Smooth muscle cell of the brain vasculature (primary cell): Measurements from ENCODE around the gene AIF1L.
"Not testable (repeated sequence)": the region's sequence is repeated elsewhere in the genome, so short reads cannot be mapped to it uniquely, and the experiment has no call there.

Source experiments
- DNase-seq: peaks from one replicate; pipeline ENCODE4 v3.0.0-alpha.2; 2012; ENCODE audit warnings: low read depth, low spot score

Gene AIF1L

DNA sequence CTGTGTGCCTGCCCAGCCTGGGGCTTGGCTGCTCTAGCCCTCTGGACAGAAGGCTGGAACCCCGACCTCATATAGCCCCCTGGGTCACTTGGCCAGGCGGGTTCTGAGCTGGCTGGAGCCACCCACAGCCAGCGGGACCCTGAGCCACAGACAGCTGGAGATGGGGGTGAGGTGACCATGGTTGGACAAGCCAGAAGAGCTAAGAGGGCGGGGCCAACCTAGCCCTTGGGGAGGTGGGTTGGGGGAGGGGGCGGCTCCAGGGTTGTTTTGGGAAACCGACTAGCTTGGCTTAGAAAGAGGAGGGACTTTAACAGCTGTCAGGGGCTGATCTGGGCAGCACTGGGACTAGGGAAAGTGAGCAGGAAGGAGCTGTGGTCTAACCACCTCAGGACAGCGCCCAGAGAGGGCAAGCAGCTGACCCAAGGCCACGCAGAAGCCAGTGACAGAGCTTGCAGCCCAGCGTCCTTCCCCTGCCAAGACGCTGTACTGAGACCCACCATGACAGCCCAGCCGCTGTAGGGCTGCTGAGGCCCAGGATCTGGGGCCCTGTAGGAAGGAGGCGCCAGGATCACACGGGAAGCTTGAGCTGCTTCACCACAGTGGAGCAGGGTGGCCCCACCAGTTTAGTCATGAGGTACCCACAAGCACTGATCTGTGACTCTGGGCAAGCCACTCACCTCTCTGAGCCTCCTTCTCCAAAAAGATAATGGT lies 2.2 kb downstream of the AIF1L start:
- no peak for DNase-seq

DNA sequence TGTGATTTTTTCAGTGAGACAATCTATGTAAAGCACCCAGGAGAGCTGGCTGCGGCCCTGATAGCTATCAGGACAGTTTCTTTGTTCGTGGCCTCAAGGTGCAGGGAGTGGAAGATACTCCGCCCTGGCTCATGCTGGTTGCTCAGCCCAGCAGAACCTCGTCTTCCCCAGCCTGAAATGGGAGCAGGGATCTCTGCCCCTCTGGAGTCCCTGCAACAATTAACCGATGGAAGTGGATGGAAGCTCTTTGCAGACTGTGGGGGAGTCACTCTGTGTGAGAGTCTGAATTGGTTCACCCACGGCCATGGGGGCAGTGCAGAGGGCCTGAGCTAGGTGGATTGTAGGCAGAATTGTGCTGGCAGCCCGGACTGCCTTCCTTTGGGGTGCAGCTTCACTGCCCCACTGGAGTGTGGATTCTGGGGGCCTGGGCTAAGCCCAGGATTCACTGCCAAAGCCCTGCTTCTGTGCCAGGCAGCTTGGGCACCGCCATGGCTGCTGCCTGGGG lies 2.8 kb downstream of the AIF1L start:
- DNase-seq = no peak

DNA sequence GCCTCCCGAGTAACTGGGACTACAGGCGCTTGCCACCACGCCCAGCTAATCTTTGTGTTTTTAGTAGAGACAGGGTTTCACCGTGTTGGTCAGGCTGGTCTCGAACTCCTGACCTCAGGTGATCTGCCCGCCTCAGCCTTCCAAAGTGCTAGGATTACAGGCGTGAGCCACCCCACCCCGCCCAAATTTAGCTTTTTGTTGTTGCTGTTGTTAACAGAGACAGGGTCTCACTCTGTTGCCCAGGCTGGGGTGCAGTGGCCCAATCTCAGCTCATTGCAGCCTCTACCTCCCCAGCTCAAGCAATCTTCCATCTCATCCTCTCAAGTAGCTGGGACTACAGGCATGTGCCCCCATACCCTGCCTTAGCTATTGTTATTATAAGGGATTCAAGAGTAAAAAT lies 3.5 kb downstream of the AIF1L start:
- DNase-seq = not testable (repeated sequence)

DNA sequence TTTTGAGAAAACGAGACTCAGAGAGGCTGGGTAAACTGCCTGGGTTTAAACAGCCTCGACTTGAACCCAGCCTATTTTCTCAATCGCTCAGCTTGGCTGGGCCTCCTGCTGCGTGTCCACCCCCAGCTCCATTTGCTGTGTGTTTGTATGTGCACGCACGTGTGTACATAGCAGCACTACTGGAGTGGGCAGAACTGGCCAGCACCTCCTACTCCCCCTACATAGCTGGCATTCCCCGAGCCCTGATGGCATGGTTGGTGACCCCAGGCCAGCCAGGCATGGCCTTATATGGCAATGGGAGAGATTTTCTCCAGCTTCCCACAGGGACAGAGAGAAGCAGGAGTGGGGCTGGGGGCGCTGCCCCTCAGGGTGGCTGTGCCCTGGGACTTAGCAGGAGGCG lies 4.1 kb downstream of the AIF1L start:
- DNase-seq = no peak

DNA sequence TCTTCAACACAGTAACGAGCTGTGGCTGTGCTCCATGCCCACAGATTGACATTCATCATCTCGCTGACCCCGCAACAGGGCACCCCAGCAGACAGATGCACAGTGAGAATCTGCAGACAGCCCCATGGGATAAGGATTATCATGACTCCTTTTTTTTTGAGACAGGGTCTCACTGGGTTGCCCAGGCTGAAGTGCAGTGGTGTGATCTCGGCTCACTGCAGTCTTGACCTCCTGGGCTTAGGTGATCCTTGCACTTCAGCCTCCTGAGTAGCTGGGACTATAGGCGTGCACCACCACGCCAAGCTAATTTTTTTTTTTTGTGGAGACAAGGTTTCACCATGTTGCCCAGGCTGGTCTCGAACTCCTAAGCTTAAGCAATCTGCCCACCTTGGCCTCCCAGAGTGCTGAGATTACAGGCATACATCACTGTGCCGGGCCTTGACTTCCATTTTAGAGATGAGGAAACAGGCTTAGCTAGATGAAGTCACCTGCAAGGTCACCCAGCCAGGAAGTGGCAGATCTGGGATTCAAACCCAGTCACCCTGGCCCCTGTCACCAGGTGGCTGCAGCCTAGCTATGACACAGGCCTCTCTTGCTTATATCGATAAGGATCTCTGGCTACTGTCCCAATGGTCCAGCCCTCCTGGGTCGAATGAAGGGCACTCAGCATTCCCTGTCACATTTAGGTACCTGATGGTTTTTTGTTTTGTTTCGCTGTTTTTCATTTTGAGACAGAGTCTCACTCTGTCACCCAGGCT lies 5.1 kb downstream of the AIF1L start:
- DNase-seq = no peak

DNA sequence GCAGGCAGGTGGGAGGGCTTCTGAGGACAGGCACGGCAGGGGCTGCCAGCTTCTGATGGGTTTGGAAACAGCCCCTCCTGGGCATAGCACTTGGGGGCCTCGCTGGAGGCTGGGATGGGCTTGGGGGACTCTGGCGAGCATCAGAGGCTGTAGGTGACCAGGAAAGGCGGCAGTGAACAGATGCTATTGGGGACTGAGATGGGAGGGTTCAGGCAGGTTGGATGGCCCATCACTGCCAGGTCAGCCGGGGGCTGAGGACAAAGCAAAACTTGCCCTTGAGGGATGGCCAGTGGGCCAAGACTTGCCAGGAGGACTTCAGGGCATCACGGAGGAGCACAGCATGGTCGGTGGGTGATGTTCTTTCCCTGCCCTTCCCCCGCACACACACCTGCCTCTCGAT lies 6.7 kb downstream of the AIF1L start:
- DNase-seq = no peak

DNA sequence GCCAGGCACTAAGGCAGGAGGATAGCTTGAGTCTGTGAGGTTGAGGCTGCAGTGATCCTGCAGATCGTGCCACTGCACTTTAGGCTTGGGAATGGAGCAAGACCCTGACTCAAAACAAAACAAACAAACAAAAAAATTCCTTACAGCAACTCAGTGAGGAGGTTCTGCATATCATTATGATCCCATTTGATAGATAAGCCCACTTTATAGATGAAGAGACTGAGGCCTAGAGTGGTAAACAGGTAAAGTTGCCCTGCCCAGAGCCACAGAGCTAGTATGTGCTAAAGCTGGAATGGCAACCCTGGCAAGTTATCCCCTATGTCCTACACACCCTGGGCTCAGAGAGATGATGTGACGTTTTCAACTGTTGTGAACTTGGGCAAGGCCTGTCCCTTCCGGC lies 7.2 kb downstream of the AIF1L start:
- DNase-seq = no peak

DNA sequence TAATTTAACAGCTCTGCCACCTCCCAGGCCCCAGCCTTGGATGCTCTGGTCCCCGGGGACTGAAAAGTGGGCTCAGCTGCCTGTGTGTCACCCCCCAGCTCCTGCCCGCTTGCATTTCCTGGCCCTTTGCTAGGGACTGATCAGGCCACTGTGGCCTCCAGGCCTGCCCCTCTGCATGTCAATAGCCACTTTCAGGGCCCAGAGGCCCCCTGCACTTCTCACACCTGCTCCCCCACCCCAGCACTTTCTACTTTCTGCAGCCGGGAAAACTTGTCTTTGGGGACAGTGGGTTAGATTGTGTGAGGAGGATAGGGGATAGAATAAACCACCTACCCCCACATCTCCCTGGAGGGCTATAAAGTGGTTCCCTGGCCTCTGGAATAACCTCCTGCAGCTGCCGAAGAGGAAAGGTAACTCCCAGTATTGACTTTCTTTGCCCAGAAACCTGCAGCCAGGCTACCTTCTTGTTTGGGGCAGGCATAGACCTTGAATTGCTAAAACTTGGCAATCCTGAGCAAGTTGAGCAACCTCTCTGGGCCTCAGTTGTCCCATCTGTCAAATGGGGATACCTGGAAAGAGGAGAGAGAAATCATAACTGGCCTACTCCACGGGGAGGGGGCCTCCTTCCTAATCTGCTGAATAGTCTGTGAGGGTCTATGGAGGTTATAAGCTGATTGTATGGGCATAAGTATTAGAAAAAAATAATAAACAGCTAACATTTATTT lies 7.8 kb downstream of the AIF1L start:
- DNase-seq = no peak

DNA sequence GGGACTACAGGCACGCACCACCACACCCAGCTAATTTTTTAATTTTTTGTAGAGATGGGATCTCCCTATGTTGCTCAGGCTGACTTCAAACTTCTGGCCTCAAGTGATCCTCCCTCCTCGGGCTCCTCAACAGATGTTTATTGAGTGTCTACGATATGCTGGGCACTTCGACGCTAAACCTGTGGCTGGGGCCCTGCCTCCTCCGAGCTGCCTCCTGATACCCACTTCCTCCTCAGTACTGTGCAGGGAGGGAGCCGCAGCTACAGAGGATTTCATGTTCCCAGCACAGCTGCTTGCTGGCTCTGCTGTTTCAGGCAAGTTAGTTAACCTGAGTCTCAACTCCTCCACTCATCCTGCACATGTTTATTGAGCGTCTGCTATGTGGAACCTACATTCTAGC lies 9.6 kb downstream of the AIF1L start:
- DNase-seq = no peak

DNA sequence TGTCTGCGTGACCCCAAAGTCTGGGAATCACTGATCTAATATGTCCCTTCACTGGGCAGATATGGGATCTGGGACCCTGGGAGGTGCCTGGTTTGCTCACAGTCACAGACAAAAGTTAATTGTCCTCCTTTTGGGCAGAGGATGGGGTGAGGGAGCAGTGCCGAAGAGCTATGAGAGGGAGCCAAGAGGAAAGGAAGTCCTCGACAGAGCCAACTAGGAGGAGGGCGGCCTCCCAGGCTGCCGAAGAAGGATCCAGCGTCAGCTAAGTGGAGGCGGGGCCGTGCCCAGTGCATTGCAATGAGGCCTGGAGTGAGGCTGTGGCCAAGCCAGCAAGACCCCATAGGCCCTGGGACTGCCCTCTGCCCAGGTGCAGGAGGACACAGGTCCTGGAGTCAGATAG lies 11.4 kb downstream of the AIF1L start:
- no peak for DNase-seq

DNA sequence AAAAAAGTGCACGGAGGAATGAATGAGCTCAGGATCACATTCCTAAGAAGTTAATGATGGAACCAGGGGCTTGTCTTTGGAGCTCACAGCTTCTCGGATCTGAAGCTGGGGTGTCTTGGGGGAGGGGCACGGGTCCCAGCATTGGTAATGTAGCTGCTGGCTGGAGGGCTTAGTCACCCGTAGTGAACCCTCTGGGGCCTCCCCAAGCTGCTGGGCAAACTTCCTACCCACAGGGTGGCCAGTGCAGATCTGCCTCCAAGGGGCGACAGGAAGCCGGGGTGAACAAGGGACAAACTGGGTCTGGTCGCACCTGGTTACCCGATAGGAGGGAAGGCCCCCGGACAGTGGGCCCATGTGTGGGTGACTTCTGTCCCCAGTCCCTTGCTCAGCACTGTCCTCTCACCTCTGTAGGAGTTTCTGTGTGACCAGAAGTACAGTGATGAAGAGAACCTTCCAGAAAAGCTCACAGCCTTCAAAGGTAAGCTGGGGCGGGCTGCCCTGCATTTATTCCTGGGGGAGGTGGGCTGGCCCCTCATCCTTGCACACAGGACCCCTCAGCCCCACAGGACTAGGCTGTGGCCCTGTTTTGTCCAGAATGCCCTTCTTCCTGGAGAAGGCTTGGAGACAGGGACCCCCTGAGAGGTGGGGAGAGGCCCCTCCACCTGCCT lies 15.0 kb downstream of the AIF1L start:
- DNase-seq = no peak

DNA sequence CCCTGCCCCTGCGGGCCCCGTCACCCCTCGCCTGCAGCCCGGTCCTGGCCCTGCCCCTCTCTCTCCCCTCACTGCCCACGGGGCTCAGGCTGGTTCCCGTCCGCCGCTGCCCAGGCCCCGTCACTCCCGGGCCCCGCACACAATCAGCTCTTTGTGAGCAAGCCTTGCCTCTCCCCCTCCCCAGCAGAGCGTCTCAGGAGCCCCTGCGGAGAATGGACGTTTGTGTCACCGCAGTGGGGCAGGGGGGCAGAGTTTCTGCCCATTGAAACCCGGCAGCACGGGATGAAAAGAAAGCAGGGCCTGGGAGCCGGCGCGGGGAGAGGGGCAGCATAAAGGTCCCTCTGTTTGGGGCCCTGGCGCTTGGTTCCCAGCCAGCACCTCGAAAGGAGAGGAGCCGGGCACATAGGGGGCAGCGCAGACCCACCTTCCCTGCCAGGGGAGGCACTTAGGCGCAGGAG lies 15.6 kb downstream of the AIF1L start:
- no peak for DNase-seq

DNA sequence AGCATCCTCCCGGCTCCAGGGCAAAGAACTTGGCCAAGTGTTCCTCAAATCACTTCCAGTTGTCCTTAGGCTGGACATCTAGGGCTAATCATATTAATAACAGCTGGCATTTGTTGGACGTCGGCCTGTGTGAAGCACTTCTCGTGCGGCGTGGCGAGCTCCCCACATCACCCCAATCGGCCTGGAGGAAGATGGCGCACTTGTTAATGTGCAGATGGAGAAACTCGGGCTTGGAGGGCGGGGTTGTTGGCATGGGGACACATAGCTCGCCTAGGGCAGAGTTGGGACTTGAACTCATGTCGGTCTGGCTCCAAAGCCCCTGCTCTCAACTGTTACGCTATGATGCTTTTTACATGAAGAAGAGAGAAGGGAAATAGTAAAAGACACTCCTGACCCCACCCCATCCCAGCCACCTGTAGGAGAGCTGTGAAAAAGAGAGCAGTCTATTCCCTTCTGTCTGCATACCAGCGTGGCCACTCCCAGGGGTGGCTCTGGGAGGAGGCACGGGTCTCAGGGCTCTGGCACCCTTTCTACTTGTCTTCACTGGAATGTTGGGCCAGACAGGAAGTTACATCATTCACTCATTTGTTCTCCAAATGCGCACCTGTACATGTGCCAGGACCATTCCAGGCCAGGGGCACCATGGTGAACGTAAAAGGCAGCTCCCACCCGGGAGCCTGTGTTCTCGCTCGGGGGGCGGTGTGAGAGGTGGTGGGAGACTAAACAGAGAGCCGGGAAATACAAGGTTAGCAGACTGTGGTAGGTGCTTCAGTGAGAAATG lies 16.2 kb downstream of the AIF1L start:
- no peak for DNase-seq

DNA sequence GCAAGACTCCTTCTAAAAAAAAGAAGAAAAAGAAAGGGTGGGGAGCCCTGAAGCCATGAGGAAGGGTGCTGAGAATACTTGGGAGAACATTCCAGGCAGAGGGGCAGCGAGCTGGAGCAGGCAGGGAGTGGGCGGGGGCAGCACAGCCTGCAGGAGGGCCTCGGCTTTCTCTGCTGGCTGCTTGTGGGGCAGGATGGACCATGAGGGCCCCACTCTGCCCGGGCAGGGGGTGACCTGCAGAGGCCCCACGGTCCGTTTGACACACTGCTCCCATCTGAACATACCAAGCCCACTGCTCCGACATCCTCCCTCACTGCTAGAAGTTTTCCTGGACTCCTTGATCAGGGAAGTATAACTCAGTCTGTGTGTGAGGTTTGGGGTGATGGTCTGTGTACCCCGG lies 17.3 kb downstream of the AIF1L start:
- no peak for DNase-seq

DNA sequence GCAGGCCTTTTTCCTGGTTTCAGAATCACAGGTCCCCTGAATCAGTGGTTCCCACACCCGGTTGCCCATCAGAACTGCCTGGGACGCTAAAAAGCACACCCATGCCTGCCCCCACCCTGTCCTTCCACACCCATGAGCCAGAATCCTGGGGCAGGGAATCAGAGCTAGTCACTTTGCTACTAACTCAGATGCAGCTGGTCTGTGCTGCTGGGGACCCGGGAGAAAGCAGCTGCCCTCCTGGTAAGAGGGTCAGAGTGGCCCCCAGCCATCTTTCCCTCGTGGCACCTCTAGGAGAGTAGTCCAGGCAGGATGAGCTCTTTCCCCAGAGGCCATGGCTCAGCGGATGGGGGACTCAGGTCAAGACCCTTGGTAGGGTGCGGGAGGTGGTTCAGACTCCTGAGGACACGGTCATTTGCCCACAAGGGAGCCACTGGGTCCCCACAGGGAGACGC lies 17.8 kb downstream of the AIF1L start:
- no peak for DNase-seq

DNA sequence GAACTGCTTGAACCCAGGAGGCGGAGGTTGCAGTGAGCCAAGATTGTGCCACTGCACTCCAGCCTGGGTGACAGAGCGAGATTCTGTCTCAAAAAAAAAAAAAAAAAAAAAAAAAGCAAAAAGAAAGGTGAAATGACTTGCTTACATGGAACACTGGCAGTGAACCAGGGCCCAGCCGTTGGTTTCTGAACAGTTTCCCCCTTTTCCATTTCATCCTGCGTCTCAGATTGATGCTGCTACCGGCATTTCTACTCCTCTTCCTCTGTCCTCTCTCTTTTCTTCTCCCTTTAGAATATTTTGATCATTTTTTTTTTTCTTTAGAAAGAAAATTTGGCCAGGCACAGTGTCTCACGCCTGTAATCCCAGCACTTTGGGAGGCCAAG lies 19.0 kb downstream of the AIF1L start:
- DNase-seq = not testable (repeated sequence)

DNA sequence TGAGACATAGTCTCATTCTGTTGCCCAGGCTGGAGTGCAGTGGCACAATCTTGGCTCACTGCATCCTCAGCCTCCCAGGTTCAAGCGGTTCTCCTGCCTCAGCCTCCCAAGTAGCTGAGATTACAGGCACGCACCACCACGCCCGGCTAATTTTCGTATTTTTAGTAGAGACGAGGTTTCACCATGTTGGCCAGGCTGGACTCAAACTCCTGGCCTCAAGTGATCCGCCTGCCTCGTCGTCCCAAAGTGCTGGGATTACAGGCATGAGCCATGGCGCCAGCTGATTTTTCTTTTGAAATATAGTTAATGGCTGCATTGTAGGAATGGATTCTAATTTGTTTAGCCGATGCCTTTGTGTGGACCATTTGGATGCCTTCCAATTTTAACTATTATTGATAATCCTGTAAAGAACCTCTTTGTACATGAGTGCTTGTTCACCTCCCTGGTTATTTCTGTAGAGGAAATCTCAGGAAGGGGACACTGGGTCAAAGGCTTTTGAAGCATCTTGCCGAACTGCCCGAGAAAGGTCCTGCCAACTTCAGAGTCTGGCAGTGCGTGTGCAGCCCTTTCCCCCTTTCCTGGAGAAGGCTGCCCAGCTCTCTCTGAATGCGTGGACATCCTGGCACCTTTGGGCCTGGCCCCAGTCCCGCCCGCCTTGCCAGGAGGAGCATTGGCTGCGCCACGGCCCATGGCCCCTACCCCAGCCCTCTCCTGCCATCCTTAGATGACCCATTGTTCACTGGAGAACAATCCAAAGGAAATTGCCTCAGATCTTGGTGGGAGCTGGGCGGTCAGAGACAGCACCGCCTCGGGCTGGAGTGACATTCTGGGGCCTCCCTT lies 20.2 kb downstream of the AIF1L start:
- no peak for DNase-seq

DNA sequence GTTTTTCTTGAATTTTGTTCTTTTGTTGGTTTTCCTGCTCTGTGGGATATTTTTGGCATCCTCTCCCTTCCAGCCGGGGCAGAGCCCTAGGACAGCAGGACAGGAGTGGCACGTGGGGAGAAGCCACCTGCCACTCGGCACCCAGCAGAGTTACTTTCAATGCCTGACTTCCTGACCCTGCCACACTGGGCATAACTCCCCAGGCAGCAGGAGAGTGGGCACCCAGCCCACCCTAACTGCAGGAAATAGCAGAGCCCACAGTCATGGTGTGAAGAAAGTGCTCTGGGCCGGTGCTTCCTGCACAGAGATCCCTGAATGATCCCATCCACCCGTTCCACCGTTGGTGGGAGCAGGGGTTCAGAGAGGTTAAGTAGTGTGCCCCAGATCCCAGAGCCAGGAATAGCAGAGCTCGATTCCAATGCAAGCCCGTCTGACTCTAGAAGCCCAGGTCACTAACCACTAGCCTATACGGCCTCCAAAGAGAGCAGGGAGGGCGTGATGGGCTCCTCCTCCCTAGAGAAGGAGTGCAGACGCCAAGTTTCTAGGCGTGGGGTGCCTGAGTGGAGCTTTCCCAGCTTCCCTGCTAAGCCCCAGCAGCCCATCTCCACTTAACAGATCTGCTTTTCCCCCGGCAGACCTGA lies 20.9 kb downstream of the AIF1L start:
- no peak for DNase-seq

DNA sequence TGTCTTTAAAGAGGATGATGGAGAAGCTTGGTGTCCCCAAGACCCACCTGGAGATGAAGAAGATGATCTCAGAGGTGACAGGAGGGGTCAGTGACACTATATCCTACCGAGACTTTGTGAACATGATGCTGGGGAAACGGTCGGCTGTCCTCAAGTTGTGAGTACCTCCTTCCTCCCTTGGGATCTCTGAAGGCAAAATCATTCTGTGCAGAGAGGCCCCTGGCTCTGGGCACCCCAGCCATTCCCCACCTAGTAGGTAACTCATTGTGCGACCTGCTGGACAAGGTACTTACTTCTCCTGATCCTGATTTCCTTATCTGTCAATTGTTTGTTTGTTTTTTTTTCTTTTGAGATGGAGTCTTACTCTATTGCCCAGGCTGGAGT lies 21.4 kb downstream of the AIF1L start:
- DNase-seq = no peak

DNA sequence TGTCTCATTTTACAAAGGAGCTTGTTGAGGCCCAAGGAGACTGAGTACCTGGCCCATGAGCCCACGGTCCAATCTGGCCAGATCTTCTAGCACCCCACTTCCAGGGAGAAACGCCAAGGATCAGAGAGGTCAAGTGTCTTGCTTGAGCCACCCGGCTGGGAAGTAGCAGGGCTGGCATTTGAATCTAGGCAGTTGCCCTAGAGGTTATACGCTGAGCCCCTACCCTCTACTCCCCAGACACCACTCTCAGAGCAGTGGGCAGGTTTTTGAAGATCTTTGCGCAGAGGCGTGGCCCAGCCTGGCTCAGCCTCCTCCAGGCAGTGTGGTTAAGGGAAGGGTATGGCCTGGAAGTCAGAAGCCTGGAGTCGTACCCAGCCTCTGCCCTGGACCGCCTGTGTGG lies 23.3 kb downstream of the AIF1L start:
- no peak for DNase-seq
